Measurements from ENCODE around the gene STAP1. TPM values are rescaled to one million over a fixed set of nuclear protein-coding genes. Genes with fewer than 3 reads are reported as not detected.

The STAP1 gene
- total and polyA plus RNA-seq, 2 of the 8 experiments (the other 6 are each of a cell fraction or from before 2014, with no cell fraction given), result not detected

DNA sequence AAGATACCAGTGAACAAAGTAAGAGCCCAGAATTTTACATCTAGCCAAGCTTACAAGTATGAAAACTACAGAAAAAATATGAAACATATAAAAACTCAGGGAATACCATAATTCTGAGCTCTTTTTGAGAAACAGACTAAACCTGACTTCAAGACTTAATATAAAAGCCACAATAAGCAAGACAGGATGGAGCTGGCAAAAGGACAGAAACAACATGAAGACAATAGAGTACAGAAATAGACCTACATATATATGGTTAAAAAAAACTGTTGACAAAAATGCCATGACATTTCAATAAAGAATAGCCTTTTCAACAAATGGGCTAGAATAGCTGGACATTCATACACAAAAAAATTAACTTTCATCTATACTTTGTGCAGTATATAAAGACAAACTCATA, 93.0 kb downstream of the STAP1 start (continued):
- TF ChIP-seq EP300 (IDR thresholded peaks at IDR 0.05; ENCODE audit: borderline replicate concordance in 1 of 2, low read depth in 2 of 2, low read length in 2 of 2) (no peak), RFX5 (IDR thresholded peaks at IDR 0.05; ENCODE audit: borderline replicate concordance, low read depth, low read length) (no peak), SUZ12 (IDR thresholded peaks at IDR 0.05; ENCODE audit: low read length) (no peak), CHD2 (IDR thresholded peaks at IDR 0.05; ENCODE audit: low read length) (no peak), MAFK (IDR thresholded peaks at IDR 0.05; ENCODE audit: low read depth, low read length) (no peak), BACH1 (IDR thresholded peaks at IDR 0.05; ENCODE audit: low read length) (no peak), HDAC6 (IDR thresholded peaks at IDR 0.05; ENCODE audit: low read depth, low read length) (no peak)

Small RNA genes within 50 kb of the gene (small RNA-seq; reads per million reads assigned to genes)
- not detected for gene AC096720.1 (ENCODE audit: insufficient read depth)

Other genes starting within 250 kb of the STAP1 start
- gene CENPC, start 13.2 kb upstream of the STAP1 start, total RNA-seq (2021; fragmentation: NEBNext Ultra II Directional; extraction: Animal tissue kit (Norgen Biotek cat#: 25700)), result 14.4 and 15.7 TPM in 2 replicates
- 2.2 and 2.8 TPM in 2 replicates for gene CENPC, start 13.2 kb upstream of the STAP1 start, polyA plus RNA-seq (2011; rRNA removed)
- gene UBA6, start 142.4 kb downstream of the STAP1 start, total RNA-seq (2021; fragmentation: NEBNext Ultra II Directional; extraction: Animal tissue kit (Norgen Biotek cat#: 25700)), result 74.3 and 78.0 TPM in 2 replicates
- gene UBA6, start 142.4 kb downstream of the STAP1 start, polyA plus RNA-seq (2011; rRNA removed), result 14.7 and 17.4 TPM in 2 replicates
- not detected in 2 replicates for gene GNRHR, start 195.7 kb downstream of the STAP1 start, total RNA-seq (2021; fragmentation: NEBNext Ultra II Directional; extraction: Animal tissue kit (Norgen Biotek cat#: 25700))
- gene GNRHR, start 195.7 kb downstream of the STAP1 start, polyA plus RNA-seq (2011; rRNA removed), result not detected in 2 replicates

Data from H1 (cell line).